ENCODE measurements around the gene HNRNPDL. TPM values are rescaled to one million over a fixed set of nuclear protein-coding genes. Genes with fewer than 3 reads are reported as not detected.
"Not testable (repeated sequence)": the region's sequence is repeated elsewhere in the genome, so short reads cannot be mapped to it uniquely, and the experiment has no call there.

Gene HNRNPDL
- total RNA-seq, 2 donors from 2014 or later = 78.1 to 156 TPM

- DNase-seq = no peak
- intact Hi-C loops (cut with DNase I) = no loop called here
- ATAC-seq = no peak
Observed at GRCh38 chr4:82436780-82437179, 6.5 kb upstream of the HNRNPDL start.

- intact Hi-C loops (cut with DNase I) = no loop called here
- ATAC-seq (no peak), DNase-seq (no peak)
Observed at GRCh38 chr4:82436130-82436529, 5.9 kb upstream of the HNRNPDL start.

- intact Hi-C loops (cut with DNase I) = no loop called here
- DNase-seq (no peak), ATAC-seq (no peak)
Observed at GRCh38 chr4:82434949-82435348, 4.7 kb upstream of the HNRNPDL start.

GRCh38 chr4:82433791-82434190 is 3.5 kb upstream of the HNRNPDL start:
- intact Hi-C loops (cut with DNase I) = no loop called here
- no peak for DNase-seq

GRCh38 chr4:82432596-82432995 is 2.3 kb upstream of the HNRNPDL start:
- intact Hi-C loops (cut with DNase I) = no loop called here
- no peak for ATAC-seq
- no peak for DNase-seq

More at GRCh38 chr4:82433791-82434190, 3.5 kb upstream of the HNRNPDL start:
- ATAC-seq = no peak

GRCh38 chr4:82431831-82432230 is 1.6 kb upstream of the HNRNPDL start:
- ATAC-seq (no peak), DNase-seq (no peak)
- intact Hi-C loops (cut with DNase I) = no loop called here

- intact Hi-C loops (cut with DNase I) = no loop called here
- DNase-seq (no peak), ATAC-seq (no peak)
Observed at GRCh38 chr4:82430964-82431745, 893 bp upstream of the HNRNPDL start.

- DNase-seq (no peak), ATAC-seq (peak in 1 of 2 donors; percentile 14)
- intact Hi-C loops (cut with DNase I) = loop anchor here (2.0 to 5.0 kb wide), 2 partner anchors 47 to 55 kb away; no protein-coding TSS in a partner anchor
Observed at GRCh38 chr4:82429728-82430192, 502 bp downstream of the HNRNPDL start.

- intact Hi-C loops (cut with DNase I) = loop anchor here (2.0 to 5.0 kb wide), 2 partner anchors 47 to 54 kb away; no protein-coding TSS in a partner anchor
- DNase-seq (peak; percentile 91), ATAC-seq (peak; percentile 86 to 87)
Observed at GRCh38 chr4:82428969-82429727, 1.1 kb downstream of the HNRNPDL start.

- intact Hi-C loops (cut with DNase I) = loop anchor here (2.0 to 5.0 kb wide), 2 partner anchors 46 to 54 kb away; no protein-coding TSS in a partner anchor
- ATAC-seq (no peak), DNase-seq (no peak)
Observed at GRCh38 chr4:82428526-82428968, 1.7 kb downstream of the HNRNPDL start.

- intact Hi-C loops (cut with DNase I) = loop anchor here in 1 of 2 donors (5.0 kb wide), 1 partner anchor 43 kb away; no protein-coding TSS in a partner anchor
- DNase-seq (no peak), ATAC-seq (no peak)
Observed at GRCh38 chr4:82425478-82425877, 4.8 kb downstream of the HNRNPDL start.

- DNase-seq (no peak), ATAC-seq (peak in 1 of 2 donors; percentile 7)
- intact Hi-C loops (cut with DNase I) = loop anchor here in 1 of 2 donors (2.0 kb wide), 1 partner anchor 47 kb away; no protein-coding TSS in a partner anchor
Observed at GRCh38 chr4:82423245-82424054, 6.8 kb downstream of the HNRNPDL start.

- ATAC-seq = no peak
- intact Hi-C loops (cut with DNase I) = loop anchor here in 1 of 2 donors (2.0 kb wide), 1 partner anchor 46 kb away; no protein-coding TSS in a partner anchor
Observed at GRCh38 chr4:82422616-82423015, 7.6 kb downstream of the HNRNPDL start.

GRCh38 chr4:82421796-82422560 is 8.3 kb downstream of the HNRNPDL start:
- DNase-seq (no peak), ATAC-seq (peak in 1 of 2 donors; percentile 26)
- intact Hi-C loops (cut with DNase I) = loop anchor here in 1 of 2 donors (2.0 kb wide), 1 partner anchor 45 kb away; no protein-coding TSS in a partner anchor

More at GRCh38 chr4:82422616-82423015, 7.6 kb downstream of the HNRNPDL start:
- DNase-seq = no peak

- DNase-seq = no peak
- intact Hi-C loops (cut with DNase I) = no loop called here
- no peak for ATAC-seq
Observed at GRCh38 chr4:82419451-82419850, 10.8 kb downstream of the HNRNPDL start.

GRCh38 chr4:82415922-82416365 is 14.3 kb downstream of the HNRNPDL start:
- intact Hi-C loops (cut with DNase I) = no loop called here
- DNase-seq (no peak), ATAC-seq (no peak)

- ATAC-seq; DNase-seq; intact Hi-C loops (cut with DNase I): not testable (repeated sequence)
Observed at GRCh38 chr4:82415061-82415460, 15.2 kb downstream of the HNRNPDL start.

GRCh38 chr4:82403725-82404124 is 26.5 kb downstream of the HNRNPDL start:
- DNase-seq = no peak
- ATAC-seq = no peak
- intact Hi-C loops (cut with DNase I) = no loop called here

All from left cardiac atrium (tissue), 4 donors.